Liver (tissue), 9 donors: ENCODE data around the gene THBS2. TPM values are rescaled to one million over a fixed set of nuclear protein-coding genes. Genes with fewer than 3 reads are reported as not detected.

Experiments
- DNase-seq: peaks from one replicate; pipeline ENCODE4 v3.0.0-alpha.2; 2017; ENCODE audit warnings: low spot score
- H3K27ac ChIP-seq, 2 donors: one replicate each; pipeline ENCODE4 v1.7.0; 2013; ENCODE audit warnings: inconsistent platforms in 2 of 2, low read length in 2 of 2, control low read depth in 1 of 2, low read depth in 1 of 2, mild to moderate bottlenecking in 1 of 2
- H3K27me3 ChIP-seq, 4 donors: one replicate each; pipeline versions ENCODE4 v1.6.1 to v1.7.0; 2013; ENCODE audit warnings: low read length in 3 of 4, inconsistent platforms in 1 of 4, mild to moderate bottlenecking in 1 of 4, moderate library complexity in 1 of 4; ENCODE audit not compliant: control insufficient read depth in 4 of 4, insufficient read depth in 4 of 4
- H3K36me3 ChIP-seq, 4 donors: one replicate each; pipeline versions ENCODE4 v1.6.1 to v1.7.0; 2013; ENCODE audit warnings: low read length in 3 of 4, mild to moderate bottlenecking in 3 of 4, low read depth in 1 of 4, moderate library complexity in 1 of 4; ENCODE audit not compliant: control insufficient read depth in 4 of 4, insufficient read depth in 3 of 4
- H3K4me1 ChIP-seq, 4 donors: one replicate each; pipeline versions ENCODE4 v1.6.1 to v1.7.0; 2013; ENCODE audit warnings: low read length in 3 of 4, mild to moderate bottlenecking in 3 of 4, moderate library complexity in 1 of 4; ENCODE audit not compliant: control insufficient read depth in 4 of 4, insufficient read depth in 4 of 4
- H3K4me3 ChIP-seq, 3 donors: one replicate each; pipeline versions ENCODE4 v1.6.1 to v1.7.0; 2013; ENCODE audit warnings: low read length in 3 of 3, control low read depth in 1 of 3, low read depth in 1 of 3, mild to moderate bottlenecking in 1 of 3
- H3K9ac ChIP-seq, 2 donors: one replicate each; pipeline ENCODE4 v1.7.0; 2013; ENCODE audit warnings: low read length in 2 of 2, mild to moderate bottlenecking in 2 of 2, moderate library complexity in 2 of 2, control low read depth in 1 of 2, low read depth in 1 of 2
- H3K9me3 ChIP-seq, 4 donors: one replicate each; pipeline versions ENCODE4 v1.6.1 to v1.7.0; 2013; ENCODE audit warnings: low read length in 3 of 4; ENCODE audit not compliant: control insufficient read depth in 4 of 4
- EGR1 ChIP-seq, 2 donors: IDR thresholded peaks; 2 replicates each; pipeline ENCODE4 v1.6.1; 2016 to 2018; ENCODE audit warnings: antibody characterized with exemption in 2 of 2, low read depth in 2 of 2
- GABPA ChIP-seq, 2 donors: IDR thresholded peaks in 1 of 2; conservative IDR thresholded peaks in 1 of 2; 2 replicates each; pipeline ENCODE4 v1.6.1; 2016; ENCODE audit warnings: antibody characterized with exemption in 2 of 2, mild to moderate bottlenecking in 1 of 2, moderate library complexity in 1 of 2
- HNF4A ChIP-seq, 2 donors: conservative IDR thresholded peaks; 2 replicates each; pipeline ENCODE4 v1.6.1; 2016; ENCODE audit warnings: antibody characterized with exemption in 2 of 2, mild to moderate bottlenecking in 2 of 2
- HNF4G ChIP-seq: IDR thresholded peaks from 2 replicates; pipeline ENCODE4 v1.6.1; 2016; ENCODE audit warnings: antibody characterized with exemption
- JUND ChIP-seq, 2 donors: IDR thresholded peaks; 2 replicates each; pipeline ENCODE4 v1.6.1; 2016; ENCODE audit warnings: antibody characterized with exemption in 2 of 2
- NR2F2 ChIP-seq: IDR thresholded peaks from 2 replicates; pipeline ENCODE4 v1.6.1; 2016; ENCODE audit warnings: antibody characterized with exemption
- RAD21 ChIP-seq, 2 donors: IDR thresholded peaks; 2 replicates each; pipeline ENCODE4 v1.6.1; 2016; ENCODE audit warnings: antibody characterized with exemption in 2 of 2, mild to moderate bottlenecking in 2 of 2
- TAF1 ChIP-seq: conservative IDR thresholded peaks from 2 replicates; pipeline ENCODE4 v1.6.1; 2016; ENCODE audit warnings: antibody characterized with exemption, mild to moderate bottlenecking
- WGBS: extraction: QIAGEN DNeasy Blood & Tissue Kit; methylation state at CpG from one replicate; pipeline ENCODE4 v1.1.7; 2013; 5-methylcytosine and 5-hydroxymethylcytosine counted together
- polyA plus RNA-seq, 2 donors: library from polyadenylated mRNA; stranded (reverse) in 1 of 2; unstranded in 1 of 2; fragments of 200-250 nt in 1 of 2; fragments of >200 nt in 1 of 2; fragmentation: Nextera tagmentation in 1 of 2; extraction: Ambion mirVana in 1 of 2; gene quantifications; one replicate each; pipeline versions ENCODE4 v1.2.1 to v1.2.3, GENCODE V29; 2013 to 2015
- total RNA-seq, 2 donors: library from RNA; depleted of rRNA; stranded (reverse); fragments of >200 nt; gene quantifications; one replicate each; pipeline ENCODE4 v1.2.3, GENCODE V29; 2014
- TF ChIP-seq, protein P1 (sequence below): IDR thresholded peaks from 2 replicates; pipeline ENCODE4 v1.6.1; 2016; ENCODE audit warnings: antibody characterized with exemption
- TF ChIP-seq, protein P2 (sequence below): IDR thresholded peaks from 2 replicates; pipeline ENCODE4 v1.6.1; 2016; ENCODE audit warnings: antibody characterized with exemption
- TF ChIP-seq, protein P3 (sequence below): fragments of 150-350 bp; IDR thresholded peaks from 2 replicates; pipeline ENCODE4 v1.5.1; 2017; ENCODE audit warnings: improper control_type of control experiment, low read depth, low read length; ENCODE audit not compliant: missing input control
- TF ChIP-seq, protein P4 (sequence below): IDR thresholded peaks from 2 replicates; pipeline ENCODE4 v1.6.1; 2016; ENCODE audit warnings: antibody characterized with exemption, mild to moderate bottlenecking
- TF ChIP-seq, protein P5 (sequence below): IDR thresholded peaks from 2 replicates; pipeline ENCODE4 v1.6.1; 2016; ENCODE audit warnings: antibody characterized with exemption
- donor health status: healthy.
- donor health status: healthy.
- donor health status: healthy.
- donor health status: healthy.
- donor health status: healthy.

The THBS2 gene
- total and polyA plus RNA-seq, 4 donors: 0.35 to 7.6 (median 6.2) TPM

DNA sequence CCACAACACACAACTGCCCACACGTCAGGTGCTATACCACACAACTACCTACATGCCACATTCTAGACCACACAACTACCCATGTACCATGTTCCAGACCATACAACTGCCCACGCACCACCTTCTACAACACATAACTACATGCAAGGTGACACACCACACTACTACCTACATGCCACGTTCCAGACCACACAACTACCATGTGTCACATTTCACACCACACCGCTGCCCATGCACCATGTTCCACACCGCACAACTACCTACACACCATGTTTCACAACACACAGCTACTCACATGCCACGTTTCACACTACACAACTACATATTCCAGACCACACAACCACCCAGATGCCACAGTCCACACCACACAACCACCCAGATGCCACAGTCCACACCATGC is 19.8 kb downstream of the THBS2 start (continued):
- no peak for TF ChIP-seq EGR1 (IDR thresholded peaks at IDR 0.05; ENCODE audit: low read depth in 2 of 2)
- TF ChIP-seq JUND (IDR thresholded peaks at IDR 0.05): no peak
- TF ChIP-seq, protein P1, sequence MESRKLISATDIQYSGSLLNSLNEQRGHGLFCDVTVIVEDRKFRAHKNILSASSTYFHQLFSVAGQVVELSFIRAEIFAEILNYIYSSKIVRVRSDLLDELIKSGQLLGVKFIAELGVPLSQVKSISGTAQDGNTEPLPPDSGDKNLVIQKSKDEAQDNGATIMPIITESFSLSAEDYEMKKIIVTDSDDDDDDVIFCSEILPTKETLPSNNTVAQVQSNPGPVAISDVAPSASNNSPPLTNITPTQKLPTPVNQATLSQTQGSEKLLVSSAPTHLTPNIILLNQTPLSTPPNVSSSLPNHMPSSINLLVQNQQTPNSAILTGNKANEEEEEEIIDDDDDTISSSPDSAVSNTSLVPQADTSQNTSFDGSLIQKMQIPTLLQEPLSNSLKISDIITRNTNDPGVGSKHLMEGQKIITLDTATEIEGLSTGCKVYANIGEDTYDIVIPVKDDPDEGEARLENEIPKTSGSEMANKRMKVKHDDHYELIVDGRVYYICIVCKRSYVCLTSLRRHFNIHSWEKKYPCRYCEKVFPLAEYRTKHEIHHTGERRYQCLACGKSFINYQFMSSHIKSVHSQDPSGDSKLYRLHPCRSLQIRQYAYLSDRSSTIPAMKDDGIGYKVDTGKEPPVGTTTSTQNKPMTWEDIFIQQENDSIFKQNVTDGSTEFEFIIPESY: no peak

DNA sequence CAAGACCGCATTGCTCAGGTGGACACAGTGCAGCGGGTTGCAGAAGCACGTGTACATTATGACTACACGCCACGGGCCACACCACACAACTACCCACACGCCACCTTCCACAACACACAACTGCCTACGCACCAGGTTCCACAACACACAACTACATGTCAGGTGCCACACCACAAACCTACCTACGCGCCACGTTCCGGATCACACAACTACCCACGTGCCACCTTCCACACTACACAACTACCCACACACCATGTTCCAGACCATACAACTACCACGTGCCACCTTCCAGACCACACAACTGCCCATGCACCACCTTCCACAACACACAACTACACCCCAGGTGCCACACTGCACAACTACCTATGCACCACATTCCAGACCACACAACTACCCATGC is 20.5 kb downstream of the THBS2 start:
- Histone ChIP-seq H3K4me3 (no peak overlapping the region), H3K36me3 (no peaks in the 10 kb centered on the region), H3K9ac (no peak overlapping the region), H3K27me3 (no peaks in the 10 kb centered on the region), H3K9me3 (no peaks in the 10 kb centered on the region), H3K4me1 (no peaks in the 10 kb centered on the region), H3K27ac (no peak overlapping the region)
- 94% methylated on average over 13 of the region's 13 CpGs for WGBS
- TF ChIP-seq EGR1 (IDR thresholded peaks at IDR 0.05; ENCODE audit: low read depth in 2 of 2): no peak
- TF ChIP-seq, protein P2, sequence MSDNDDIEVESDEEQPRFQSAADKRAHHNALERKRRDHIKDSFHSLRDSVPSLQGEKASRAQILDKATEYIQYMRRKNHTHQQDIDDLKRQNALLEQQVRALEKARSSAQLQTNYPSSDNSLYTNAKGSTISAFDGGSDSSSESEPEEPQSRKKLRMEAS: no peak
- TF ChIP-seq GABPA (IDR thresholded peaks at IDR 0.05 in 1 of 2, conservative IDR thresholded peaks at IDR 0.05 in 1 of 2): no peak
- no peak for TF ChIP-seq RAD21 (IDR thresholded peaks at IDR 0.05)
- TF ChIP-seq HNF4G: no peak
- TF ChIP-seq, protein P3, sequence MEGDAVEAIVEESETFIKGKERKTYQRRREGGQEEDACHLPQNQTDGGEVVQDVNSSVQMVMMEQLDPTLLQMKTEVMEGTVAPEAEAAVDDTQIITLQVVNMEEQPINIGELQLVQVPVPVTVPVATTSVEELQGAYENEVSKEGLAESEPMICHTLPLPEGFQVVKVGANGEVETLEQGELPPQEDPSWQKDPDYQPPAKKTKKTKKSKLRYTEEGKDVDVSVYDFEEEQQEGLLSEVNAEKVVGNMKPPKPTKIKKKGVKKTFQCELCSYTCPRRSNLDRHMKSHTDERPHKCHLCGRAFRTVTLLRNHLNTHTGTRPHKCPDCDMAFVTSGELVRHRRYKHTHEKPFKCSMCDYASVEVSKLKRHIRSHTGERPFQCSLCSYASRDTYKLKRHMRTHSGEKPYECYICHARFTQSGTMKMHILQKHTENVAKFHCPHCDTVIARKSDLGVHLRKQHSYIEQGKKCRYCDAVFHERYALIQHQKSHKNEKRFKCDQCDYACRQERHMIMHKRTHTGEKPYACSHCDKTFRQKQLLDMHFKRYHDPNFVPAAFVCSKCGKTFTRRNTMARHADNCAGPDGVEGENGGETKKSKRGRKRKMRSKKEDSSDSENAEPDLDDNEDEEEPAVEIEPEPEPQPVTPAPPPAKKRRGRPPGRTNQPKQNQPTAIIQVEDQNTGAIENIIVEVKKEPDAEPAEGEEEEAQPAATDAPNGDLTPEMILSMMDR: no peak
- TF ChIP-seq, protein P4, sequence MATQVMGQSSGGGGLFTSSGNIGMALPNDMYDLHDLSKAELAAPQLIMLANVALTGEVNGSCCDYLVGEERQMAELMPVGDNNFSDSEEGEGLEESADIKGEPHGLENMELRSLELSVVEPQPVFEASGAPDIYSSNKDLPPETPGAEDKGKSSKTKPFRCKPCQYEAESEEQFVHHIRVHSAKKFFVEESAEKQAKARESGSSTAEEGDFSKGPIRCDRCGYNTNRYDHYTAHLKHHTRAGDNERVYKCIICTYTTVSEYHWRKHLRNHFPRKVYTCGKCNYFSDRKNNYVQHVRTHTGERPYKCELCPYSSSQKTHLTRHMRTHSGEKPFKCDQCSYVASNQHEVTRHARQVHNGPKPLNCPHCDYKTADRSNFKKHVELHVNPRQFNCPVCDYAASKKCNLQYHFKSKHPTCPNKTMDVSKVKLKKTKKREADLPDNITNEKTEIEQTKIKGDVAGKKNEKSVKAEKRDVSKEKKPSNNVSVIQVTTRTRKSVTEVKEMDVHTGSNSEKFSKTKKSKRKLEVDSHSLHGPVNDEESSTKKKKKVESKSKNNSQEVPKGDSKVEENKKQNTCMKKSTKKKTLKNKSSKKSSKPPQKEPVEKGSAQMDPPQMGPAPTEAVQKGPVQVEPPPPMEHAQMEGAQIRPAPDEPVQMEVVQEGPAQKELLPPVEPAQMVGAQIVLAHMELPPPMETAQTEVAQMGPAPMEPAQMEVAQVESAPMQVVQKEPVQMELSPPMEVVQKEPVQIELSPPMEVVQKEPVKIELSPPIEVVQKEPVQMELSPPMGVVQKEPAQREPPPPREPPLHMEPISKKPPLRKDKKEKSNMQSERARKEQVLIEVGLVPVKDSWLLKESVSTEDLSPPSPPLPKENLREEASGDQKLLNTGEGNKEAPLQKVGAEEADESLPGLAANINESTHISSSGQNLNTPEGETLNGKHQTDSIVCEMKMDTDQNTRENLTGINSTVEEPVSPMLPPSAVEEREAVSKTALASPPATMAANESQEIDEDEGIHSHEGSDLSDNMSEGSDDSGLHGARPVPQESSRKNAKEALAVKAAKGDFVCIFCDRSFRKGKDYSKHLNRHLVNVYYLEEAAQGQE: no peak
- TF ChIP-seq, protein P5, sequence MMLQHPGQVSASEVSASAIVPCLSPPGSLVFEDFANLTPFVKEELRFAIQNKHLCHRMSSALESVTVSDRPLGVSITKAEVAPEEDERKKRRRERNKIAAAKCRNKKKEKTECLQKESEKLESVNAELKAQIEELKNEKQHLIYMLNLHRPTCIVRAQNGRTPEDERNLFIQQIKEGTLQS: no peak
- TF ChIP-seq JUND (IDR thresholded peaks at IDR 0.05): no peak
- TF ChIP-seq TAF1: no peak
- DNase-seq: peak; percentile 8

DNA sequence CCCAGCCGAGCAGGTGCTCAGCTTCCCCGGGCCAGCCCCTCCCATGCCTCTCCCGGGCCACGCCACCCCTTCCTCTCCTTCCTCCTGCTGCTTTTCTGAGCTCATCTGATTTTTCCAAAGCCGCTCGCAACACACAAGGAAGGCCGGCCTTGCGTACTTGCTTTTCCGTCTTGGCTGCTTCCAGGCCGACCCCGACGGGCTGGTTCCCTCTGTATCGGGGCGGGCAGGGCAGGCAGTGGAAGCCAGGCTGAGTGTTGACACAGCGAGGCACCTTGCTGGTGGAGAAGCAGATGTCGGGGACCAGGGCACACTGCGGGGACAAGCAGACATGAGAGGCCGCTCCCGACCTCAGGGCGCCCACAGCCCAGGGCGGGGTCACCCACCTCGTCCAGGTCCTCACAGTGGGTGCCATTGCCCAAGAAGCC is 21.1 kb downstream of the THBS2 start:
- Histone ChIP-seq H3K27ac (no peak overlapping the region), H3K36me3 (no peaks in the 10 kb centered on the region), H3K9ac (no peak overlapping the region), H3K4me1 (no peaks in the 10 kb centered on the region), H3K4me3 (no peak overlapping the region), H3K27me3 (no peaks in the 10 kb centered on the region), H3K9me3 (no peaks in the 10 kb centered on the region)
- peak; percentile 23 for DNase-seq
- 93% methylated on average over 22 of the region's 22 CpGs for WGBS
- TF ChIP-seq, protein P4: no peak
- TF ChIP-seq, protein P2: no peak
- TF ChIP-seq, protein P1: no peak
- no peak for TF ChIP-seq GABPA (IDR thresholded peaks at IDR 0.05 in 1 of 2, conservative IDR thresholded peaks at IDR 0.05 in 1 of 2)
- TF ChIP-seq JUND (IDR thresholded peaks at IDR 0.05): no peak
- no peak for TF ChIP-seq HNF4A (conservative IDR thresholded peaks at IDR 0.05)
- TF ChIP-seq NR2F2: no peak
